NB4 (cell line): ENCODE measurements around the gene DOCK4.
"Not testable (repeated sequence)": the region's sequence is repeated elsewhere in the genome, so short reads cannot be mapped to it uniquely, and the experiment has no call there.

ENCODE experiments used
- CTCF ChIP-seq: IDR thresholded peaks from one replicate; pipeline ENCODE4 v1.5.1; 2012; ENCODE audit warnings: low read depth, low read length
- POLR2A ChIP-seq: IDR thresholded peaks from 2 replicates; pipeline ENCODE4 v1.6.1; 2011; ENCODE audit warnings: mild to moderate bottlenecking; ENCODE audit not compliant: insufficient read length; ENCODE audit errors: extremely low read depth

- not testable (repeated sequence) for TF ChIP-seq CTCF, POLR2A
These were observed 297.5 kb downstream of the DOCK4 start for GRCh38 chr7:111908673-111909072.
